K562 (cell line): ENCODE results near the gene TIGAR. TPM values are rescaled to one million over a fixed set of nuclear protein-coding genes. Genes with fewer than 3 reads are reported as not detected.

ENCODE experiments used
- ATF7 ChIP-seq: fragments of 450-650 bp; IDR thresholded peaks from 2 replicates; pipeline ENCODE4 v1.7.1; 2014; ENCODE audit warnings: mild to moderate bottlenecking, moderate library complexity
- BHLHE40 ChIP-seq: IDR thresholded peaks from 2 replicates; pipeline ENCODE4 v1.6.1; 2011; ENCODE audit warnings: low read length, improper control_type of control experiment
- GATA2 ChIP-seq: sonication (generic); formaldehyde crosslinking; IDR thresholded peaks from 2 replicates; pipeline ENCODE4 v1.4.0; 2020; ENCODE audit warnings: mild to moderate bottlenecking, missing genetic modification reagents
- HDAC2 ChIP-seq: fragments of 450-650 bp; IDR thresholded peaks from 2 replicates; pipeline ENCODE4 v1.6.1; 2016; ENCODE audit warnings: mild to moderate bottlenecking
- HMGN3 ChIP-seq: IDR thresholded peaks from 2 replicates; pipeline ENCODE4 v1.6.1; 2011; ENCODE audit warnings: borderline replicate concordance, low read depth, mild to moderate bottlenecking, mixed read lengths, low read length; ENCODE audit not compliant: insufficient read length; ENCODE audit errors: extremely low read depth
- KDM5B ChIP-seq: fragments of 200-600 bp; sonication (generic); IDR thresholded peaks from 2 replicates; pipeline ENCODE4 v1.6.1; 2012; ENCODE audit warnings: low read depth, mild to moderate bottlenecking, moderate library complexity, low read length, control low read depth, inconsistent platforms; ENCODE audit not compliant: insufficient replicate concordance
- KLF16 ChIP-seq: IDR thresholded peaks from 2 replicates; pipeline ENCODE4 v1.6.1; 2016; ENCODE audit warnings: antibody characterized with exemption
- MEIS2 ChIP-seq: fragments of 450-650 bp; IDR thresholded peaks from 2 replicates; pipeline ENCODE4 v1.6.1; 2014; ENCODE audit warnings: mild to moderate bottlenecking; ENCODE audit not compliant: partially characterized antibody
- MYC ChIP-seq, 2 experiments: fragments of 250-450 bp in 1 of 2; sonication (Bioruptor Pico) in 1 of 2; IDR thresholded peaks; 2 replicates each; pipeline versions ENCODE4 v1.5.1 to v1.6.1; 2012 to 2021; ENCODE audit warnings: low read depth in 2 of 2, borderline replicate concordance in 1 of 2, improper control_type of control experiment in 1 of 2, low read length in 1 of 2, mild to moderate bottlenecking in 1 of 2, moderate library complexity in 1 of 2
- NFIC ChIP-seq: fragments of 450-650 bp; IDR thresholded peaks from 2 replicates; pipeline ENCODE4 v1.6.1; 2017; ENCODE audit warnings: mild to moderate bottlenecking, inconsistent platforms
- NR2C2 ChIP-seq, 2 experiments: fragments of 200-800 bp in 1 of 2; sonication (Bioruptor generic) in 1 of 2; sonication (generic) in 1 of 2; formaldehyde crosslinking in 1 of 2; IDR thresholded peaks; 2 replicates each; pipeline versions ENCODE4 v1.6.1 to v1.8.0; 2016 to 2022; ENCODE audit warnings: mild to moderate bottlenecking in 1 of 2, missing compliant biosample characterization in 1 of 2, missing genetic modification characterization in 1 of 2, missing genetic modification reagents in 1 of 2
- RCOR1 ChIP-seq, 2 experiments: IDR thresholded peaks; 2 replicates each; pipeline ENCODE4 v1.6.1; 2012; ENCODE audit warnings: low read depth in 2 of 2, low read length in 2 of 2, borderline replicate concordance in 1 of 2, improper control_type of control experiment in 1 of 2
- SMAD4 ChIP-seq: fragments of 250-450 bp; sonication (Bioruptor Pico); conservative IDR thresholded peaks from 2 replicates; pipeline ENCODE4 v1.8.0; 2021; ENCODE audit warnings: inconsistent platforms, mild to moderate bottlenecking, moderate library complexity
- polyA plus RNA-seq, 8 experiments: library from polyadenylated mRNA; depleted of rRNA in 4 of 8; stranded (reverse) in 5 of 8; unstranded in 3 of 8; fragments of >200 nt; fragmentation: Nextera tagmentation in 2 of 8; fragmentation: Illumina TruSeq in 1 of 8; extraction: Ambion mirVana in 2 of 8; extraction: Trizol in 1 of 8; gene quantifications; 2 replicates each; pipeline versions ENCODE4 v1.2.1 to v1.2.3, GENCODE V29; 2011 to 2014; ENCODE audit warnings: inconsistent platforms in 1 of 8, missing spikeins in 1 of 8
- total RNA-seq, 7 experiments: library from RNA; depleted of rRNA in 6 of 7; stranded (reverse); fragments of >200 nt in 6 of 7; fragmentation: Illumina TruSeq in 2 of 7; extraction: Trizol in 2 of 7; gene quantifications; 2 replicates each; pipeline versions ENCODE4 v1.2.1 to v1.2.3, GENCODE V29; 2011 to 2021; ENCODE audit warnings: low replicate concordance in 1 of 7
- TF ChIP-seq, protein P1 (sequence below): sonication (generic); formaldehyde crosslinking; IDR thresholded peaks from 2 replicates; pipeline ENCODE4 v1.8.0; 2022; ENCODE audit warnings: missing genetic modification reagents, mild to moderate bottlenecking, moderate library complexity, borderline replicate concordance
- TF ChIP-seq, protein P2 (sequence below), 2 experiments: fragments of 450-650 bp in 1 of 2; IDR thresholded peaks; 2 replicates each; pipeline ENCODE4 v1.6.1; 2011 to 2017; ENCODE audit warnings: low read depth in 2 of 2, antibody characterized with exemption in 1 of 2, borderline replicate concordance in 1 of 2, low read length in 1 of 2, mild to moderate bottlenecking in 1 of 2, mixed read lengths in 1 of 2; ENCODE audit not compliant: control insufficient read depth in 1 of 2
- TF ChIP-seq, protein P3 (sequence below): fragments of 200-800 bp; sonication (Bioruptor generic); IDR thresholded peaks from 2 replicates; pipeline ENCODE4 v1.6.1; 2017; ENCODE audit warnings: missing genetic modification characterization, missing compliant biosample characterization
- TF ChIP-seq, protein P4 (sequence below), 2 experiments: fragments of 200-800 bp in 1 of 2; sonication (Bioruptor generic) in 1 of 2; sonication (generic) in 1 of 2; formaldehyde crosslinking in 1 of 2; IDR thresholded peaks in 1 of 2; conservative IDR thresholded peaks in 1 of 2; 2 replicates each; pipeline versions ENCODE4 v1.5.0 to v1.6.1; 2016 to 2020; ENCODE audit warnings: missing compliant biosample characterization in 1 of 2, missing genetic modification characterization in 1 of 2, missing genetic modification reagents in 1 of 2

Gene TIGAR
- total and polyA plus RNA-seq, 9 of the 15 experiments (the other 6 are each of a cell fraction or from before 2014, with no cell fraction given), result 0.11 to 1.0 (median 0.53) TPM; not detected in 2

DNA sequence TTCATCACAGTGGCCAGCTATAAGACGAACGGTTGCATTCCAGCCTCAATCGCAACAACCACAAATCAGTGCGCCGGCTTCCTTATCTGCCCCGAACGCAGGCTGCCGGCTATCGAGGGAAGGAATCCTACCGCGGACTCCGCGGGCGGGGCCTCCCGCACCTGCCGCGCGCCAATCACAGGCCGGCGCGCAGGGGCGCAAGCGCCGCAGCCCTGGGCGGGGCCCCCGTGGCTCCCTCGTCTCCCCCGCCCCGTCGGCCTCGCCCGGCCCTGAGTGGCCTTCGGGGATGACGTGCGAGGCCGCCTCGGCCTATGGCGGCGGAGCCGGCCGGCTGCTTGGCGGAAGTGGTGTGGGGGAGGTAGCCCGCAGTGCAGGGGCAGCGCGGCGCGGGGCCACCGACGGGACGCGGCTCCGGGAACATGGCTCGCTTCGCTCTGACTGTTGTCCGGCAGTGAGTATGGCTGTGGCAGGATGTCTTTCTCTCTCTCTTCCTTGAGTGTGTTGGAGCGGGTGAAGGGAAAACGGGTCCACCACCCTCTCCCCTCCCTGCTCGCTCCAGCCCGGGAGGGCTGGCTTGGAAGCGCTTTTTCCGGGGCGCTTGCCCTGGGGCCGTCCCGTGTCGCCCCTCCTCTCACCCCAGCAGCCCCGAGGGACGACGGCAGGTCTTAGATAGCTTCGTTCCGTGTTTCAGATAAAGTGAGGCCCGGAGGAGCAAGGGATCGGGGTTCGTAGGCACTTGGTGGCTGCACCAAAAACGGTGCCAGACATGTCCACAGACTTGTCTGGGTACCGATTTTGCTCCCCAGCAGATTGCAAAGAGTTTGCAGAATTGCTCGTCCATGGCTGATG is at the start of gene TIGAR (continued):
- TF ChIP-seq MYC (IDR thresholded peaks at IDR 0.05; ENCODE audit: low read depth, low read length), result peak; percentile 42; the same call in 1 of the 2 replicates
- no peak for TF ChIP-seq MYC (CRISPR knock-in tag; IDR thresholded peaks at IDR 0.05; ENCODE audit: borderline replicate concordance, low read depth)
- TF ChIP-seq, protein P1, sequence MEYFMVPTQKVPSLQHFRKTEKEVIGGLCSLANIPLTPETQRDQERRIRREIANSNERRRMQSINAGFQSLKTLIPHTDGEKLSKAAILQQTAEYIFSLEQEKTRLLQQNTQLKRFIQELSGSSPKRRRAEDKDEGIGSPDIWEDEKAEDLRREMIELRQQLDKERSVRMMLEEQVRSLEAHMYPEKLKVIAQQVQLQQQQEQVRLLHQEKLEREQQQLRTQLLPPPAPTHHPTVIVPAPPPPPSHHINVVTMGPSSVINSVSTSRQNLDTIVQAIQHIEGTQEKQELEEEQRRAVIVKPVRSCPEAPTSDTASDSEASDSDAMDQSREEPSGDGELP (CRISPR knock-in tag), result peak; percentile 26; the same call in 1 of the 2 replicates
- TF ChIP-seq HDAC2, result peak; percentile 99
- TF ChIP-seq SMAD4, result peak; percentile 89
- TF ChIP-seq, protein P2, sequence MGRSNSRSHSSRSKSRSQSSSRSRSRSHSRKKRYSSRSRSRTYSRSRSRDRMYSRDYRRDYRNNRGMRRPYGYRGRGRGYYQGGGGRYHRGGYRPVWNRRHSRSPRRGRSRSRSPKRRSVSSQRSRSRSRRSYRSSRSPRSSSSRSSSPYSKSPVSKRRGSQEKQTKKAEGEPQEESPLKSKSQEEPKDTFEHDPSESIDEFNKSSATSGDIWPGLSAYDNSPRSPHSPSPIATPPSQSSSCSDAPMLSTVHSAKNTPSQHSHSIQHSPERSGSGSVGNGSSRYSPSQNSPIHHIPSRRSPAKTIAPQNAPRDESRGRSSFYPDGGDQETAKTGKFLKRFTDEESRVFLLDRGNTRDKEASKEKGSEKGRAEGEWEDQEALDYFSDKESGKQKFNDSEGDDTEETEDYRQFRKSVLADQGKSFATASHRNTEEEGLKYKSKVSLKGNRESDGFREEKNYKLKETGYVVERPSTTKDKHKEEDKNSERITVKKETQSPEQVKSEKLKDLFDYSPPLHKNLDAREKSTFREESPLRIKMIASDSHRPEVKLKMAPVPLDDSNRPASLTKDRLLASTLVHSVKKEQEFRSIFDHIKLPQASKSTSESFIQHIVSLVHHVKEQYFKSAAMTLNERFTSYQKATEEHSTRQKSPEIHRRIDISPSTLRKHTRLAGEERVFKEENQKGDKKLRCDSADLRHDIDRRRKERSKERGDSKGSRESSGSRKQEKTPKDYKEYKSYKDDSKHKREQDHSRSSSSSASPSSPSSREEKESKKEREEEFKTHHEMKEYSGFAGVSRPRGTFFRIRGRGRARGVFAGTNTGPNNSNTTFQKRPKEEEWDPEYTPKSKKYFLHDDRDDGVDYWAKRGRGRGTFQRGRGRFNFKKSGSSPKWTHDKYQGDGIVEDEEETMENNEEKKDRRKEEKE (IDR thresholded peaks at IDR 0.05; ENCODE audit: borderline replicate concordance in 1 of 2, control insufficient read depth in 1 of 2, low read depth in 2 of 2, low read length in 1 of 2), result no peak
- TF ChIP-seq ATF7, result peak; percentile 61
- TF ChIP-seq, protein P3, sequence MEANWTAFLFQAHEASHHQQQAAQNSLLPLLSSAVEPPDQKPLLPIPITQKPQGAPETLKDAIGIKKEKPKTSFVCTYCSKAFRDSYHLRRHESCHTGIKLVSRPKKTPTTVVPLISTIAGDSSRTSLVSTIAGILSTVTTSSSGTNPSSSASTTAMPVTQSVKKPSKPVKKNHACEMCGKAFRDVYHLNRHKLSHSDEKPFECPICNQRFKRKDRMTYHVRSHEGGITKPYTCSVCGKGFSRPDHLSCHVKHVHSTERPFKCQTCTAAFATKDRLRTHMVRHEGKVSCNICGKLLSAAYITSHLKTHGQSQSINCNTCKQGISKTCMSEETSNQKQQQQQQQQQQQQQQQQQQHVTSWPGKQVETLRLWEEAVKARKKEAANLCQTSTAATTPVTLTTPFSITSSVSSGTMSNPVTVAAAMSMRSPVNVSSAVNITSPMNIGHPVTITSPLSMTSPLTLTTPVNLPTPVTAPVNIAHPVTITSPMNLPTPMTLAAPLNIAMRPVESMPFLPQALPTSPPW, result peak; percentile 87
- TF ChIP-seq RCOR1 (IDR thresholded peaks at IDR 0.05; ENCODE audit: borderline replicate concordance in 1 of 2, low read depth in 2 of 2, low read length in 2 of 2), result peak; percentile 100
- no peak for TF ChIP-seq NR2C2 (CRISPR knock-in tag; IDR thresholded peaks at IDR 0.05)
- TF ChIP-seq NR2C2 (tag; IDR thresholded peaks at IDR 0.05), result peak; percentile 42; the same call in 1 of the 2 replicates
- TF ChIP-seq HMGN3, result peak; percentile 96
- peak; percentile 57 for TF ChIP-seq MEIS2
- TF ChIP-seq, protein P4, sequence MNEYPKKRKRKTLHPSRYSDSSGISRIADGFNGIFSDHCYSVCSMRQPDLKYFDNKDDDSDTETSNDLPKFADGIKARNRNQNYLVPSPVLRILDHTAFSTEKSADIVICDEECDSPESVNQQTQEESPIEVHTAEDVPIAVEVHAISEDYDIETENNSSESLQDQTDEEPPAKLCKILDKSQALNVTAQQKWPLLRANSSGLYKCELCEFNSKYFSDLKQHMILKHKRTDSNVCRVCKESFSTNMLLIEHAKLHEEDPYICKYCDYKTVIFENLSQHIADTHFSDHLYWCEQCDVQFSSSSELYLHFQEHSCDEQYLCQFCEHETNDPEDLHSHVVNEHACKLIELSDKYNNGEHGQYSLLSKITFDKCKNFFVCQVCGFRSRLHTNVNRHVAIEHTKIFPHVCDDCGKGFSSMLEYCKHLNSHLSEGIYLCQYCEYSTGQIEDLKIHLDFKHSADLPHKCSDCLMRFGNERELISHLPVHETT (CRISPR knock-in tag; conservative IDR thresholded peaks at IDR 0.05 in 1 of 2, IDR thresholded peaks at IDR 0.05 in 1 of 2), result peak in 1 of 2 experiments; percentile 50; a peak in 1 of 4 replicates
- TF ChIP-seq BHLHE40, result peak; percentile 80
- TF ChIP-seq KLF16, result peak; percentile 69
- peak; percentile 42 for TF ChIP-seq KDM5B
- peak; percentile 58; the same call in 1 of the 2 replicates for TF ChIP-seq GATA2 (CRISPR knock-in tag)
- peak; percentile 39 for TF ChIP-seq NFIC
